HG03558 (cell line): ENCODE data around the gene MEAK7.

ENCODE experiments used
- ATAC-seq: cut with Tn5 transposase; IDR thresholded peaks from one replicate; pipeline ENCODE4 v1.9.1; 2021; ENCODE audit warnings: moderate number of reproducible peaks; ENCODE audit not compliant: unreplicated experiment; ENCODE audit errors: extremely low read depth

Gene MEAK7

GRCh38 chr16:84514295-84514873 lies 9.9 kb upstream of the MEAK7 start:
- no peak for ATAC-seq

GRCh38 chr16:84513666-84514065 lies 9.2 kb upstream of the MEAK7 start:
- no peak for ATAC-seq

- ATAC-seq, result no peak
These were observed 8.7 kb upstream of the MEAK7 start for GRCh38 chr16:84513123-84513522.

- no peak for ATAC-seq
These were observed 7.4 kb upstream of the MEAK7 start for GRCh38 chr16:84511831-84512230.

- no peak for ATAC-seq
These were observed 6.8 kb upstream of the MEAK7 start for GRCh38 chr16:84511180-84511800.

GRCh38 chr16:84509032-84509950 lies 4.8 kb upstream of the MEAK7 start:
- no peak for ATAC-seq

GRCh38 chr16:84508502-84508901 lies 4.0 kb upstream of the MEAK7 start:
- ATAC-seq, result no peak

- no peak for ATAC-seq
These were observed 2.8 kb upstream of the MEAK7 start for GRCh38 chr16:84507011-84507982.

GRCh38 chr16:84505249-84506187 lies 1.1 kb upstream of the MEAK7 start:
- ATAC-seq, result no peak

- ATAC-seq, result no peak
These were observed 586 bp downstream of the MEAK7 start for GRCh38 chr16:84503751-84504395.

- ATAC-seq, result no peak
These were observed 1.9 kb downstream of the MEAK7 start for GRCh38 chr16:84502581-84502980.

GRCh38 chr16:84502075-84502474 lies 2.4 kb downstream of the MEAK7 start:
- ATAC-seq, result no peak

- no peak for ATAC-seq
These were observed 3.3 kb downstream of the MEAK7 start for GRCh38 chr16:84501077-84501735.

GRCh38 chr16:84500531-84500930 lies 3.9 kb downstream of the MEAK7 start:
- ATAC-seq, result no peak

GRCh38 chr16:84499638-84500037 lies 4.8 kb downstream of the MEAK7 start:
- no peak for ATAC-seq

- ATAC-seq, result no peak
These were observed 5.4 kb downstream of the MEAK7 start for GRCh38 chr16:84498859-84499620.

- ATAC-seq, result no peak
These were observed 6.2 kb downstream of the MEAK7 start for GRCh38 chr16:84498223-84498610.
